Uterus (tissue), 4 donors: ENCODE data around the gene CAPN11. TPM values are rescaled to one million over a fixed set of nuclear protein-coding genes. Genes with fewer than 3 reads are reported as not detected.

Experiments
- DNase-seq, 2 donors: peaks; one replicate each; pipeline ENCODE4 v3.0.0-alpha.2; 2019 to 2020
- H3K27ac ChIP-seq, 2 donors: fragments of 200-600 bp; sonication (generic); 1 replicate in 1 of 2; 2 replicates in 1 of 2; pipeline ENCODE4 v1.5.1; 2016 to 2018
- H3K27me3 ChIP-seq, 2 donors: fragments of 200-600 bp; sonication (generic); one replicate each; pipeline ENCODE4 v1.5.1; 2018 to 2019; ENCODE audit warnings: control low read depth in 1 of 2
- H3K36me3 ChIP-seq, 2 donors: fragments of 200-600 bp; sonication (generic); one replicate each; pipeline ENCODE4 v1.5.1; 2019; ENCODE audit warnings: control low read depth in 1 of 2
- H3K4me1 ChIP-seq, 2 donors: fragments of 200-600 bp; sonication (generic); one replicate each; pipeline ENCODE4 v1.5.1; 2018 to 2019; ENCODE audit warnings: control low read depth in 1 of 2
- H3K4me3 ChIP-seq, 2 donors: fragments of 200-600 bp; sonication (generic); 1 replicate in 1 of 2; 2 replicates in 1 of 2; pipeline ENCODE4 v1.5.1; 2018 to 2019; ENCODE audit warnings: mild to moderate bottlenecking in 1 of 2
- H3K9me3 ChIP-seq, 2 donors: fragments of 200-600 bp; sonication (generic); one replicate each; pipeline ENCODE4 v1.5.1; 2019; ENCODE audit warnings: control low read depth in 1 of 2
- POLR2A ChIP-seq, 2 donors: fragments of 450-650 bp; IDR thresholded peaks; one replicate each; pipeline ENCODE4 v1.6.1; 2016; ENCODE audit warnings: antibody characterized with exemption in 2 of 2, mild to moderate bottlenecking in 1 of 2, moderate library complexity in 1 of 2
- intact Hi-C: fragments of 100-400 bp; cut with DNase I; formaldehyde crosslinking; loops from one replicate; pipeline ENCODE4 v1.15.1; 2023; ENCODE audit warnings: low total_unique reads
- total RNA-seq, 4 donors: library from RNA; depleted of rRNA in 3 of 4; stranded (reverse); fragments of >200 nt in 3 of 4; gene quantifications; one replicate each; pipeline versions ENCODE4 v1.1.0 to v1.2.4, GENCODE V29; 2014 to 2023
- TF ChIP-seq, protein P1 (sequence below), 4 experiments: fragments of 200-600 bp in 2 of 4; fragments of 450-650 bp in 2 of 4; sonication (generic) in 2 of 4; IDR thresholded peaks; one replicate each; pipeline ENCODE4 v1.5.1; 2016 to 2019; ENCODE audit warnings: antibody characterized with exemption in 4 of 4, mild to moderate bottlenecking in 2 of 4, moderate library complexity in 1 of 4
- donor health status: DM: yes; HTN: yes; CAD: no.

The CAPN11 gene
- total RNA-seq, 4 donors from 2014 or later: 1.5 TPM; not detected in 3

DNA sequence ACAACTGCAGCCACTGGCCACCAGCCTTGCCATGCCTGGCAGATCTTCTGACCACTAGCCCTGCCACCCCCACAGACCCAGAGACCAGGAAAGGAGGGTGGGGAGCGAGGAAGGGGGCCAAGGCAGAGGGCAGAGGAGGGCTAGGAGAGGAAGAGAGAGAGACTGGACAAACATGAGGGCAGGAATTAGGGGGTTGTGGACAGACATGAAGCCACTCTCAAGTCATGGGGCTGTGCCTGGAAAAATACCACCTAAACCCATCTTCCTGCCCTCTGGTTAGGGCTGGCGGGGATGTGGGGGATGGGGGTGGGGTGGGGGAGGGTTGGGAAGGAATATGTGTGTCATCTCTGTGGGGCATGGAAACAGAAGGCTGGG, 63.3 kb downstream of the CAPN11 start:
- Histone ChIP-seq H3K4me3 (peak overlapping the region in 1 of 2 donors; percentile 5), H3K9me3 (no peaks in the 10 kb centered on the region), H3K4me1 (peaks cover 0 to 25% of the 10 kb centered on the region in 2 donors), H3K27ac (peak overlapping the region; percentile 89 to 91), H3K27me3 (no peaks in the 10 kb centered on the region), H3K36me3 (no peaks in the 10 kb centered on the region)
- no peak for DNase-seq
- TF ChIP-seq, protein P1, sequence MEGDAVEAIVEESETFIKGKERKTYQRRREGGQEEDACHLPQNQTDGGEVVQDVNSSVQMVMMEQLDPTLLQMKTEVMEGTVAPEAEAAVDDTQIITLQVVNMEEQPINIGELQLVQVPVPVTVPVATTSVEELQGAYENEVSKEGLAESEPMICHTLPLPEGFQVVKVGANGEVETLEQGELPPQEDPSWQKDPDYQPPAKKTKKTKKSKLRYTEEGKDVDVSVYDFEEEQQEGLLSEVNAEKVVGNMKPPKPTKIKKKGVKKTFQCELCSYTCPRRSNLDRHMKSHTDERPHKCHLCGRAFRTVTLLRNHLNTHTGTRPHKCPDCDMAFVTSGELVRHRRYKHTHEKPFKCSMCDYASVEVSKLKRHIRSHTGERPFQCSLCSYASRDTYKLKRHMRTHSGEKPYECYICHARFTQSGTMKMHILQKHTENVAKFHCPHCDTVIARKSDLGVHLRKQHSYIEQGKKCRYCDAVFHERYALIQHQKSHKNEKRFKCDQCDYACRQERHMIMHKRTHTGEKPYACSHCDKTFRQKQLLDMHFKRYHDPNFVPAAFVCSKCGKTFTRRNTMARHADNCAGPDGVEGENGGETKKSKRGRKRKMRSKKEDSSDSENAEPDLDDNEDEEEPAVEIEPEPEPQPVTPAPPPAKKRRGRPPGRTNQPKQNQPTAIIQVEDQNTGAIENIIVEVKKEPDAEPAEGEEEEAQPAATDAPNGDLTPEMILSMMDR (IDR thresholded peaks at IDR 0.05): no peak
- no peak for TF ChIP-seq POLR2A (IDR thresholded peaks at IDR 0.05)
- intact Hi-C loops: no loop called here

DNA sequence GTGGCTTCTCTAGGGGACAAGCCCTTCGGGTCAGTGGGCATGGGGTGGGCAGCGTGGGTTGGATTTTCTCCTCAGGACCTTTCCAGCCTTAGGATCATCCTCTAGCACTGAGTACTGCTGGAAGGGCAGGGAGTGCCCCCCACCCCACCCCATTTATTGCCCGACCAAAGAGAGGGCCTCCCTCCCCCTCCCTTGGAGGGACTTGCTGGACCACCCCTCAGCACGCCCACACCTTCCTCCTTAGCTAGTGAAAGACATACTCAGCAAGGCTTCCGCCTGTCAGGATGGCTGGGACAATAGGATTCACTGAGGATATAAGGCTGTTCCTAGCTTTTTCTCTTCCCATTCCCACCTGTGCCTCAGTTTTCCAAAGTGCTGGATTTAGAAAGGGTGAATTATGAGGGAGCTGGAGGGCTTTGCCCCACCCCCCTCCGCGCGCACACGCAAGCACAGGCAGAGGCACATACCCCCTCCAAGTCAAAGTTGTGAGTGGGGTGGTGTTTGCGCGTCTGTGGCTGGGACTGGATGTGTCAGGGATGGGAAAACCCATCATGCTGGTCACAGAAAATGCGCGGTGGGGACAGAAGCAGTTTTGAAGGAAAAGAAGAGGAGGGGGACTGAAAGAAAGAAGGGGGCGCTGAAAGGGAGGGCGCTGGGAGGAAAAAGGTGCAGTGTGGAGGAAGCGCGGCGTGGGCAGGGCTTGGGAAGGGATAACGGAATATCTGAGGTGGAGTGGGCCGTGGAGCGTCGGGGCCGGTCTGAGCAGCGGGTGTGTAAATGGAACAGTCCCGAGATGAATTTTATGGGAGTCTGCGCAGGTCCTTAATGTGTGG, 64.1 kb downstream of the CAPN11 start:
- Histone ChIP-seq H3K4me3 (peak overlapping the region; percentile 36 to 47), H3K27me3 (no peaks in the 10 kb centered on the region), H3K36me3 (no peaks in the 10 kb centered on the region), H3K9me3 (no peaks in the 10 kb centered on the region), H3K4me1 (peaks cover 0 to 31% of the 10 kb centered on the region in 2 donors), H3K27ac (peak overlapping the region; percentile 89 to 91)
- intact Hi-C loops: no loop called here
- DNase-seq: no peak
- TF ChIP-seq, protein P1 (IDR thresholded peaks at IDR 0.05): no peak
- no peak for TF ChIP-seq POLR2A (IDR thresholded peaks at IDR 0.05)

DNA sequence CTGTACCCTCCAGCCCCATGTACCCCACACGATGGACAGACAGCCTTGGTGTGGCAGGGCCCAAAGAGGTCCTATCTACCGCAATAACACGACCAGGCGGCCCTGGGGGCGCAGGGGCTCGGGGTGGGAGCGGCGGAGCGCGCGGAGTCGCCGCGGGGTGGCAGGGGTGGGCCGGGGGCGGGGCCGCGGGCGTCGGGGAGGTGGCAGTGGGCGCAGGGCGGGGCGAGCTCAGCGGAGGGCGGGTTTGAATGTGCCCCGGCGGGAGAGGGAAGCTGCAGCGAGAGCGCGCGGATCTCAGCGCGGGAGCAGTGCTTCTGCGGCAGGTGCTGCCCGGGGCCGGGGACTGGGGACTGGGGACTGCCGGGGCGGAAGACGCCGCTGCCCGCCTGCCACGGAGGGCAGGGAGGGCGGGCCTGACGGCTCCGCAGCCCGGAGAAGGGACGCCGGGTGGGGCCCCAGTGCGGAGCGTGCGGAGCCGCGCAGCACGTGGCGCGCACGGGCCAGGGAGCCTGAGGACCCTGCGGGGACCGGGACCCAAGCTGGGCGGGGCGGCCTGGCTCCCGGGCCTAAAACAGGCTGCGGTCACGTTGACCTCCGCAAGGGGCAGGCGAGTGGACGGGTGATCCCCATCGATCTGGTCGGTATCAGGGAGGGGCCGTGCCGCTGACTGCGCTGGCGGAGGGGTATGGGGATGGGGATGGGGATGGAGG, 64.9 kb downstream of the CAPN11 start, which contains the start of gene SLC29A1:
Gene SLC29A1 (plus strand): TSS at position 277 of the 710 bp plus-strand sequence. CDS start 3,719 bp downstream, outside the sequence.
- DNase-seq: peak; percentile 74
- H3K9me3 ChIP-seq: no peaks in the 10 kb centered on the region
- H3K27ac ChIP-seq: peak within 1 kb of the TSS; percentile 89 to 91
- TF ChIP-seq, protein P1 (IDR thresholded peaks at IDR 0.05): peak in 1 of 4 experiments; percentile 12
- peak; percentile 38 to 45 for TF ChIP-seq POLR2A (IDR thresholded peaks at IDR 0.05)
- peak within 1 kb of the TSS; percentile 36 to 47 for H3K4me3 ChIP-seq
- H3K27me3 ChIP-seq: no peaks in the 10 kb centered on the region
- H3K36me3 ChIP-seq: no peaks in the 10 kb centered on the region
- intact Hi-C loops: no loop called here
- H3K4me1 ChIP-seq: peaks cover 0 to 31% of the 10 kb centered on the region in 2 donors

DNA sequence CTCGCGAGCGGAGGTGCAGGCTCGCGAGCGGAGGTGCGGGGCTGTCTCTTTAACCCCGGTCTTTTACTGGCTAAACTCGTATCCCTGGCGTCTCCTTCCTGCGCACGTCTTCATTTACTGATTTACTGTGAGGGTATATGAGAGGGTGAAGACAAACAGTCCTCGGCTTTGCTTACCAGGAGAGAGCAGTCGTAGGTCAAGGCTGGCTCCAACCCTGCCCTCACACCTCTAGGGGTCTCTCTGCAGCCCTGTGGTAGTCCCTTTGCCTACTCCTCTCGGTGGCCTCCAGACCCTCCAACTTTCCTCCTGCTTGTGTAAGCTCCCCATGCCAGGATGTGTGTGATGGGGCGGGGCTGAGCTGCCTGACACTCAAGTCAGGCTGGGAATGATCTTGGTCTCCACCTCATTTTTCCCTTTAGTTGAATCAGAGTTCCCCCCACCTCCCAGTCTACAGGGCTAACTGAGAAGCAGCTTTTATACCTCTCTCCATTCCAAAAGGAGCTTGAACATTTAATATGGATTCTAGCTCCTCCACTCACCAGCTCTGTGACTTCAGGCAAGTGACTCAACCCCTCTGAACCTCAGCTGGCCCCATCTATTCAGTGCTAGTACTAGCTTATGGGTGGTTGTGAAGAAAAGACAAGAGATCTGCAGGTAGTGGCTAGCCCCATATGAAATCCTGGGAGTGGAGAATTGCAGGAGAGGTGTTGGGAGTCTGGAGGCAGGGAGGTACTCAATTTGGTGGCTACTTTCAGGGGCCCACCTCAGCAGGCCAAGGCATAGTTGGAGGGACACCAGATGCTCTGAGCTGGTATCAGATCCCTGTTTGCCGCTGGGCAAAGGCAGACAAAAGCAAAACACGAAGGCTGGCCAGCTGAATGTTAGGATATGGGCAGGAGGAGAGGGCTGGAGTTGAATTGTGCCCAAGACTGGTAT, 65.7 kb downstream of the CAPN11 start:
- H3K4me3 ChIP-seq: peak overlapping the region; percentile 36 to 47
- TF ChIP-seq POLR2A (IDR thresholded peaks at IDR 0.05): no peak
- TF ChIP-seq, protein P1 (IDR thresholded peaks at IDR 0.05): no peak
- no peaks in the 10 kb centered on the region for H3K9me3 ChIP-seq
- DNase-seq: no peak
- H3K27ac ChIP-seq: peak overlapping the region; percentile 89 to 91
- H3K27me3 ChIP-seq: no peaks in the 10 kb centered on the region
- intact Hi-C loops: no loop called here
- no peaks in the 10 kb centered on the region for H3K36me3 ChIP-seq
- H3K4me1 ChIP-seq: peaks cover 0 to 31% of the 10 kb centered on the region in 2 donors
